Lower leg skin (tissue), 4 donors: ENCODE results near the gene ANKRD6. TPM values are rescaled to one million over a fixed set of nuclear protein-coding genes. Genes with fewer than 3 reads are reported as not detected.

ENCODE experiments used
- DNase-seq, 2 donors: peaks; one replicate each; pipeline ENCODE4 v3.0.0-alpha.2; 2019; ENCODE audit warnings: low spot score in 2 of 2
- H3K4me3 ChIP-seq: fragments of 200-600 bp; sonication (generic); 2 replicates; pipeline ENCODE4 v1.5.1; 2017; ENCODE audit warnings: mild to moderate bottlenecking, low read depth; ENCODE audit not compliant: poor library complexity, severe bottlenecking
- CTCF ChIP-seq, 3 donors: fragments of 450-650 bp; IDR thresholded peaks; one replicate each; pipeline ENCODE4 v1.5.1; 2016; ENCODE audit warnings: antibody characterized with exemption in 3 of 3, mild to moderate bottlenecking in 3 of 3, moderate library complexity in 2 of 3
- POLR2A ChIP-seq, 2 donors: fragments of 450-650 bp; IDR thresholded peaks; one replicate each; pipeline ENCODE4 v1.6.1; 2016 to 2017; ENCODE audit warnings: antibody characterized with exemption in 2 of 2, mild to moderate bottlenecking in 1 of 2, moderate library complexity in 1 of 2
- WGBS, 2 donors: methylation state at CpG; one replicate each; pipeline ENCODE4 v1.1.5; 2018; 5-methylcytosine and 5-hydroxymethylcytosine counted together
- intact Hi-C: fragments of 100-400 bp; cut with DNase I; formaldehyde crosslinking; loops from one replicate; pipeline ENCODE4 v1.15.0; 2023; ENCODE audit warnings: low total_unique reads
- total RNA-seq, 4 donors: library from RNA; depleted of rRNA; stranded (reverse); fragments of >200 nt; gene quantifications; one replicate each; pipeline ENCODE4 v1.1.0, GENCODE V29; 2016

ANKRD6 gene
- total RNA-seq, 4 donors from 2014 or later, result 3.2 to 6.7 (median 4.8) TPM

GRCh38 chr6:89518352-89519055 is 85.6 kb downstream of the ANKRD6 start:
- 95 to 96% methylated on average over 4 of the region's 4 CpGs for WGBS, 2 donors
- no peak overlapping the region for H3K4me3 ChIP-seq
- intact Hi-C loops, result no loop called here
- no peak for DNase-seq
- TF ChIP-seq CTCF (IDR thresholded peaks at IDR 0.05) (no peak), POLR2A (IDR thresholded peaks at IDR 0.05) (no peak)

- no peak overlapping the region for H3K4me3 ChIP-seq
- intact Hi-C loops, result no loop called here
- no peak for DNase-seq
- no peak for TF ChIP-seq CTCF (IDR thresholded peaks at IDR 0.05)
- no peak for TF ChIP-seq POLR2A (IDR thresholded peaks at IDR 0.05)
Measured at GRCh38 chr6:89520736-89521135, 87.8 kb downstream of the ANKRD6 start.

- TF ChIP-seq CTCF (IDR thresholded peaks at IDR 0.05), result no peak
- TF ChIP-seq POLR2A (IDR thresholded peaks at IDR 0.05), result no peak
- H3K4me3 ChIP-seq, result no peak overlapping the region
- intact Hi-C loops, result no loop called here
- 69 to 85% methylated on average over 2 of the region's 2 CpGs for WGBS, 2 donors
- DNase-seq, result no peak
Measured at GRCh38 chr6:89522778-89523177, 89.8 kb downstream of the ANKRD6 start.

- intact Hi-C loops, result no loop called here
- 89 to 93% methylated on average over 4 of the region's 4 CpGs for WGBS, 2 donors
- H3K4me3 ChIP-seq, result no peak overlapping the region
- DNase-seq, result no peak
- TF ChIP-seq POLR2A (IDR thresholded peaks at IDR 0.05) (no peak), CTCF (IDR thresholded peaks at IDR 0.05) (no peak)
Measured at GRCh38 chr6:89525786-89526562, 93.0 kb downstream of the ANKRD6 start.

GRCh38 chr6:89526563-89526869 is 93.6 kb downstream of the ANKRD6 start:
- 98% methylated on average over 2 of the region's 2 CpGs for WGBS, 2 donors
- TF ChIP-seq CTCF (IDR thresholded peaks at IDR 0.05), result no peak
- no peak for TF ChIP-seq POLR2A (IDR thresholded peaks at IDR 0.05)
- intact Hi-C loops, result no loop called here
- no peak for DNase-seq
- no peak overlapping the region for H3K4me3 ChIP-seq
